GM23338 (cell line): Measurements from ENCODE around the gene CDK5. TPM values are rescaled to one million over a fixed set of nuclear protein-coding genes. Genes with fewer than 3 reads are reported as not detected.
A peak's percentile ranks its signal among the peaks of the same experiment; 100 is the strongest.

Experiments
- ATAC-seq: fragments of 200-7000 bp; cut with Tn5 transposase; 3 replicates; pipeline ENCODE4 v1.9.1; 2020
- DNase-seq: peaks from one replicate; pipeline ENCODE4 v3.0.0-alpha.2; 2015; ENCODE audit warnings: low spot score
- H2AFZ ChIP-seq: fragments of 200-600 bp; sonication (generic); 2 replicates; pipeline ENCODE4 v1.8.0; 2016; ENCODE audit warnings: antibody characterized with exemption, mild to moderate bottlenecking, moderate library complexity
- H3F3A ChIP-seq: fragments of 200-600 bp; sonication (generic); replicated peaks from 2 replicates; pipeline ENCODE4 v1.8.0; 2017; ENCODE audit warnings: antibody characterized with exemption, mixed run types, low read depth
- H3K27ac ChIP-seq: fragments of 200-600 bp; sonication (generic); 2 replicates; pipeline ENCODE4 v1.6.1; 2016; ENCODE audit warnings: low read depth
- H3K27me3 ChIP-seq: fragments of 200-600 bp; sonication (generic); 2 replicates; pipeline ENCODE4 v1.8.0; 2016; ENCODE audit warnings: mild to moderate bottlenecking, mixed run types, moderate library complexity; ENCODE audit not compliant: insufficient read depth
- H3K36me3 ChIP-seq: fragments of 200-600 bp; sonication (generic); 2 replicates; pipeline ENCODE4 v1.8.0; 2016; ENCODE audit warnings: mild to moderate bottlenecking; ENCODE audit not compliant: insufficient read depth
- H3K4me1 ChIP-seq: fragments of 200-600 bp; sonication (generic); 2 replicates; pipeline ENCODE4 v1.8.0; 2016; ENCODE audit warnings: mild to moderate bottlenecking, moderate library complexity; ENCODE audit not compliant: insufficient read depth
- H3K4me2 ChIP-seq: fragments of 200-600 bp; sonication (generic); 2 replicates; pipeline ENCODE4 v1.7.1; 2017; ENCODE audit warnings: mixed run types
- H3K4me3 ChIP-seq: fragments of 200-600 bp; sonication (generic); 2 replicates; pipeline ENCODE4 v1.6.1; 2016; ENCODE audit warnings: mixed run types
- H3K79me2 ChIP-seq: fragments of 200-600 bp; sonication (generic); replicated peaks from 2 replicates; pipeline ENCODE4 v1.8.0; 2017; ENCODE audit warnings: mild to moderate bottlenecking; ENCODE audit not compliant: insufficient read depth
- H3K9me2 ChIP-seq: fragments of 200-600 bp; sonication (generic); 2 replicates; pipeline ENCODE4 v1.8.0; 2017; ENCODE audit not compliant: insufficient read depth
- H4K20me1 ChIP-seq: fragments of 200-600 bp; sonication (generic); replicated peaks from 2 replicates; pipeline ENCODE4 v1.8.0; 2017; ENCODE audit warnings: mild to moderate bottlenecking; ENCODE audit not compliant: insufficient read depth
- H3K27ac Mint-ChIP-seq: 2 replicates; pipeline ENCODE4 v1.8.0; 2020; ENCODE audit warnings: inconsistent platforms, mild to moderate bottlenecking, moderate library complexity, mixed read lengths
- H3K27me3 Mint-ChIP-seq: 3 replicates; pipeline ENCODE4 v1.8.0; 2022; ENCODE audit warnings: low read depth, mild to moderate bottlenecking, moderate library complexity, mixed read lengths, inconsistent platforms; ENCODE audit not compliant: insufficient read depth, poor library complexity
- H3K36me3 Mint-ChIP-seq: 3 replicates; pipeline ENCODE4 v1.8.0; 2021; ENCODE audit warnings: low read depth, mild to moderate bottlenecking, inconsistent platforms, moderate library complexity, mixed read lengths
- H3K4me1 Mint-ChIP-seq: 3 replicates; pipeline ENCODE4 v1.8.0; 2020; ENCODE audit warnings: mild to moderate bottlenecking, inconsistent platforms, mixed read lengths
- H3K4me3 Mint-ChIP-seq: 3 replicates; pipeline ENCODE4 v1.8.0; 2021; ENCODE audit warnings: moderate library complexity, mild to moderate bottlenecking, inconsistent platforms, mixed read lengths
- H3K9me3 Mint-ChIP-seq: 3 replicates; pipeline ENCODE4 v1.8.0; 2020; ENCODE audit warnings: moderate library complexity, mild to moderate bottlenecking, inconsistent platforms, mixed read lengths
- EZH2 ChIP-seq: fragments of 200-600 bp; sonication (generic); IDR thresholded peaks from one replicate; pipeline ENCODE4 v1.8.0; 2017; ENCODE audit warnings: antibody characterized with exemption, mild to moderate bottlenecking, low read depth; ENCODE audit not compliant: unreplicated experiment
- EZH2phosphoT487 ChIP-seq: fragments of 200-600 bp; sonication (generic); IDR thresholded peaks from one replicate; pipeline ENCODE4 v1.8.1; 2018; ENCODE audit warnings: antibody characterized with exemption; ENCODE audit not compliant: unreplicated experiment
- JUNB ChIP-seq: IDR thresholded peaks from one replicate; pipeline ENCODE4 v1.6.1; 2016; ENCODE audit warnings: antibody characterized with exemption; ENCODE audit not compliant: unreplicated experiment
- NANOG ChIP-seq: IDR thresholded peaks from 2 replicates; pipeline ENCODE4 v1.6.1; 2016; ENCODE audit warnings: antibody characterized with exemption, borderline replicate concordance
- STAT1 ChIP-seq: IDR thresholded peaks from one replicate; pipeline ENCODE4 v1.6.1; 2016; ENCODE audit warnings: antibody characterized with exemption; ENCODE audit not compliant: unreplicated experiment
- ZNF114 ChIP-seq: fragments of 250-450 bp; sonication (Bioruptor Pico); IDR thresholded peaks from 2 replicates; pipeline ENCODE4 v1.5.0; 2020; ENCODE audit warnings: mild to moderate bottlenecking, moderate library complexity
- ZNF331 ChIP-seq: fragments of 250-450 bp; sonication (Bioruptor Pico); IDR thresholded peaks from 2 replicates; pipeline ENCODE4 v1.5.0; 2020; ENCODE audit warnings: low read depth, mild to moderate bottlenecking, moderate library complexity
- polyA plus RNA-seq: library from polyadenylated mRNA; unstranded; fragments of >200 nt; fragmentation: Nextera tagmentation; extraction: Ambion mirVana; gene quantifications from 2 replicates; pipeline ENCODE4 v1.2.1, GENCODE V29; 2016
- total RNA-seq: library from RNA; depleted of rRNA; stranded (reverse); fragments of >200 nt; shearing (Covaris generic); gene quantifications from 2 replicates; pipeline ENCODE4 v1.2.3, GENCODE V29; 2014
- TF ChIP-seq, protein P1 (sequence below): IDR thresholded peaks from 2 replicates; pipeline ENCODE4 v1.6.1; 2016; ENCODE audit warnings: antibody characterized with exemption
- TF ChIP-seq, protein P2 (sequence below): fragments of 250-450 bp; sonication (Bioruptor Pico); IDR thresholded peaks from 2 replicates; pipeline ENCODE4 v1.5.0; 2020; ENCODE audit warnings: mild to moderate bottlenecking, moderate library complexity
- TF ChIP-seq, protein P3 (sequence below), 2 experiments: fragments of 200-600 bp in 1 of 2; sonication (generic) in 1 of 2; conservative IDR thresholded peaks; 2 replicates each; pipeline versions ENCODE4 v1.5.1 to v1.6.1; 2016 to 2017; ENCODE audit warnings: antibody characterized with exemption in 2 of 2, low read depth in 2 of 2, mild to moderate bottlenecking in 2 of 2, moderate library complexity in 1 of 2

CDK5 gene
- total and polyA plus RNA-seq, 2 experiments from 2014 or later, result 19.8 to 27.1 TPM

DNA sequence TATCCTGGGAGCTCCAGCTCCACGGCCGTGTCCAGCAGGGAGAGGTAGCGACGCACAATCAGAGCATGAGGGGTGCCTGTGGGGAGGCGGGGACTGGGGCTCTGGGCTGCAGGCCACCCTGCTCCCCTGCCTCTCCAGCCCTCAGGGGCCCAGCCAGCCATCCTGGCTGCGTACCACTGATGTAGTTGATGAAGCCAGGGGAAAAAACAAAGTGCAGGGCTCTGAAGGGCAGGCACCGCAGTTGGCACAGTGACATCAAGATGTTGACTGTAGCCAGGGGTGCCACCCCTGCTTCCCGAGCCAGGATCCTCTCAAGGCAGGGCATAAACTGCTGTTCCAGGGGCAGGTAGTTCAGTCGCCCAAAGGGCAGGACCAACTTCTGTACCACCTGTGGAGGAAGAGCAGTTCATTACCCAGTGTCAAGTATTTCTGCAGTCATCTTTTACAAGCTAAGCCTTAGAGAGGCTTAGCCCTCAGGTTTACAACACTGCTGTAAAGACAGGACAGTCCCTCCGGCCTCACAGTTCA lies 20.1 kb upstream of the CDK5 start:
- H3K27me3 Mint-ChIP-seq, result peaks cover 21% of the 10 kb centered on the region
- no peak overlapping the region for H3K4me3 ChIP-seq
- H4K20me1 ChIP-seq, result peaks cover 12% of the 10 kb centered on the region
- H3K27ac ChIP-seq, result no peak overlapping the region
- H3K4me3 Mint-ChIP-seq, result peak overlapping the region; percentile 28; the same call in 1 of the 3 replicates
- H3K27ac Mint-ChIP-seq, result no peak overlapping the region
- DNase-seq, result no peak
- no peaks in the 10 kb centered on the region for H3K9me2 ChIP-seq
- H2AFZ ChIP-seq, result no peak overlapping the region
- no peaks in the 10 kb centered on the region for H3K27me3 ChIP-seq
- peaks cover 6% of the 10 kb centered on the region; the same call in 1 of the 2 replicates for H3K79me2 ChIP-seq
- peaks cover 36% of the 10 kb centered on the region for H3K4me1 Mint-ChIP-seq
- peaks cover 2% of the 10 kb centered on the region; the same call in 1 of the 2 replicates for H3K36me3 ChIP-seq
- peaks cover 28% of the 10 kb centered on the region for H3K36me3 Mint-ChIP-seq
- no peak for TF ChIP-seq EZH2
- TF ChIP-seq NANOG, result no peak
- no peak for TF ChIP-seq ZNF114 (CRISPR knock-in tag)
- TF ChIP-seq, protein P1, sequence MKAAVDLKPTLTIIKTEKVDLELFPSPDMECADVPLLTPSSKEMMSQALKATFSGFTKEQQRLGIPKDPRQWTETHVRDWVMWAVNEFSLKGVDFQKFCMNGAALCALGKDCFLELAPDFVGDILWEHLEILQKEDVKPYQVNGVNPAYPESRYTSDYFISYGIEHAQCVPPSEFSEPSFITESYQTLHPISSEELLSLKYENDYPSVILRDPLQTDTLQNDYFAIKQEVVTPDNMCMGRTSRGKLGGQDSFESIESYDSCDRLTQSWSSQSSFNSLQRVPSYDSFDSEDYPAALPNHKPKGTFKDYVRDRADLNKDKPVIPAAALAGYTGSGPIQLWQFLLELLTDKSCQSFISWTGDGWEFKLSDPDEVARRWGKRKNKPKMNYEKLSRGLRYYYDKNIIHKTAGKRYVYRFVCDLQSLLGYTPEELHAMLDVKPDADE, result no peak
- TF ChIP-seq JUNB, result no peak
- TF ChIP-seq, protein P2, sequence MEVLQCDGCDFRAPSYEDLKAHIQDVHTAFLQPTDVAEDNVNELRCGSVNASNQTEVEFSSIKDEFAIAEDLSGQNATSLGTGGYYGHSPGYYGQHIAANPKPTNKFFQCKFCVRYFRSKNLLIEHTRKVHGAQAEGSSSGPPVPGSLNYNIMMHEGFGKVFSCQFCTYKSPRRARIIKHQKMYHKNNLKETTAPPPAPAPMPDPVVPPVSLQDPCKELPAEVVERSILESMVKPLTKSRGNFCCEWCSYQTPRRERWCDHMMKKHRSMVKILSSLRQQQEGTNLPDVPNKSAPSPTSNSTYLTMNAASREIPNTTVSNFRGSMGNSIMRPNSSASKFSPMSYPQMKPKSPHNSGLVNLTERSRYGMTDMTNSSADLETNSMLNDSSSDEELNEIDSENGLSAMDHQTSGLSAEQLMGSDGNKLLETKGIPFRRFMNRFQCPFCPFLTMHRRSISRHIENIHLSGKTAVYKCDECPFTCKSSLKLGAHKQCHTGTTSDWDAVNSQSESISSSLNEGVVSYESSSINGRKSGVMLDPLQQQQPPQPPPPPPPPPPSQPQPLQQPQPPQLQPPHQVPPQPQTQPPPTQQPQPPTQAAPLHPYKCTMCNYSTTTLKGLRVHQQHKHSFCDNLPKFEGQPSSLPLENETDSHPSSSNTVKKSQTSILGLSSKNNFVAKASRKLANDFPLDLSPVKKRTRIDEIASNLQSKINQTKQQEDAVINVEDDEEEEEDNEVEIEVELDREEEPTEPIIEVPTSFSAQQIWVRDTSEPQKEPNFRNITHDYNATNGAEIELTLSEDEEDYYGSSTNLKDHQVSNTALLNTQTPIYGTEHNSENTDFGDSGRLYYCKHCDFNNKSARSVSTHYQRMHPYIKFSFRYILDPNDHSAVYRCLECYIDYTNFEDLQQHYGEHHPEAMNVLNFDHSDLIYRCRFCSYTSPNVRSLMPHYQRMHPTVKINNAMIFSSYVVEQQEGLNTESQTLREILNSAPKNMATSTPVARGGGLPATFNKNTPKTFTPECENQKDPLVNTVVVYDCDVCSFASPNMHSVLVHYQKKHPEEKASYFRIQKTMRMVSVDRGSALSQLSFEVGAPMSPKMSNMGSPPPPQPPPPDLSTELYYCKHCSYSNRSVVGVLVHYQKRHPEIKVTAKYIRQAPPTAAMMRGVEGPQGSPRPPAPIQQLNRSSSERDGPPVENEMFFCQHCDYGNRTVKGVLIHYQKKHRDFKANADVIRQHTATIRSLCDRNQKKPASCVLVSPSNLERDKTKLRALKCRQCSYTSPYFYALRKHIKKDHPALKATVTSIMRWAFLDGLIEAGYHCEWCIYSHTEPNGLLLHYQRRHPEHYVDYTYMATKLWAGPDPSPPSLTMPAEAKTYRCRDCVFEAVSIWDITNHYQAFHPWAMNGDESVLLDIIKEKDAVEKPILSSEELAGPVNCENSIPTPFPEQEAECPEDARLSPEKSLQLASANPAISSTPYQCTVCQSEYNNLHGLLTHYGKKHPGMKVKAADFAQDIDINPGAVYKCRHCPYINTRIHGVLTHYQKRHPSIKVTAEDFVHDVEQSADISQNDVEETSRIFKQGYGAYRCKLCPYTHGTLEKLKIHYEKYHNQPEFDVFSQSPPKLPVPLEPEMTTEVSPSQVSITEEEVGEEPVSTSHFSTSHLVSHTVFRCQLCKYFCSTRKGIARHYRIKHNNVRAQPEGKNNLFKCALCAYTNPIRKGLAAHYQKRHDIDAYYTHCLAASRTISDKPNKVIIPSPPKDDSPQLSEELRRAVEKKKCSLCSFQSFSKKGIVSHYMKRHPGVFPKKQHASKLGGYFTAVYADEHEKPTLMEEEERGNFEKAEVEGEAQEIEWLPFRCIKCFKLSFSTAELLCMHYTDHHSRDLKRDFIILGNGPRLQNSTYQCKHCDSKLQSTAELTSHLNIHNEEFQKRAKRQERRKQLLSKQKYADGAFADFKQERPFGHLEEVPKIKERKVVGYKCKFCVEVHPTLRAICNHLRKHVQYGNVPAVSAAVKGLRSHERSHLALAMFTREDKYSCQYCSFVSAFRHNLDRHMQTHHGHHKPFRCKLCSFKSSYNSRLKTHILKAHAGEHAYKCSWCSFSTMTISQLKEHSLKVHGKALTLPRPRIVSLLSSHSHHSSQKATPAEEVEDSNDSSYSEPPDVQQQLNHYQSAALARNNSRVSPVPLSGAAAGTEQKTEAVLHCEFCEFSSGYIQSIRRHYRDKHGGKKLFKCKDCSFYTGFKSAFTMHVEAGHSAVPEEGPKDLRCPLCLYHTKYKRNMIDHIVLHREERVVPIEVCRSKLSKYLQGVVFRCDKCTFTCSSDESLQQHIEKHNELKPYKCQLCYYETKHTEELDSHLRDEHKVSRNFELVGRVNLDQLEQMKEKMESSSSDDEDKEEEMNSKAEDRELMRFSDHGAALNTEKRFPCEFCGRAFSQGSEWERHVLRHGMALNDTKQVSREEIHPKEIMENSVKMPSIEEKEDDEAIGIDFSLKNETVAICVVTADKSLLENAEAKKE (CRISPR knock-in tag), result no peak
- TF ChIP-seq, protein P3, sequence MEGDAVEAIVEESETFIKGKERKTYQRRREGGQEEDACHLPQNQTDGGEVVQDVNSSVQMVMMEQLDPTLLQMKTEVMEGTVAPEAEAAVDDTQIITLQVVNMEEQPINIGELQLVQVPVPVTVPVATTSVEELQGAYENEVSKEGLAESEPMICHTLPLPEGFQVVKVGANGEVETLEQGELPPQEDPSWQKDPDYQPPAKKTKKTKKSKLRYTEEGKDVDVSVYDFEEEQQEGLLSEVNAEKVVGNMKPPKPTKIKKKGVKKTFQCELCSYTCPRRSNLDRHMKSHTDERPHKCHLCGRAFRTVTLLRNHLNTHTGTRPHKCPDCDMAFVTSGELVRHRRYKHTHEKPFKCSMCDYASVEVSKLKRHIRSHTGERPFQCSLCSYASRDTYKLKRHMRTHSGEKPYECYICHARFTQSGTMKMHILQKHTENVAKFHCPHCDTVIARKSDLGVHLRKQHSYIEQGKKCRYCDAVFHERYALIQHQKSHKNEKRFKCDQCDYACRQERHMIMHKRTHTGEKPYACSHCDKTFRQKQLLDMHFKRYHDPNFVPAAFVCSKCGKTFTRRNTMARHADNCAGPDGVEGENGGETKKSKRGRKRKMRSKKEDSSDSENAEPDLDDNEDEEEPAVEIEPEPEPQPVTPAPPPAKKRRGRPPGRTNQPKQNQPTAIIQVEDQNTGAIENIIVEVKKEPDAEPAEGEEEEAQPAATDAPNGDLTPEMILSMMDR (conservative IDR thresholded peaks at IDR 0.05; ENCODE audit: low read depth in 2 of 2), result no peak
- no peak for TF ChIP-seq ZNF331
- no peak for TF ChIP-seq EZH2phosphoT487
- TF ChIP-seq STAT1, result no peak
- peaks cover 25% of the 10 kb centered on the region for H3K4me1 ChIP-seq
- 0 out of 2 replicates have a peak, but pooled peaks cover 15% of the 10 kb centered on the region for H3F3A ChIP-seq
- H3K4me2 ChIP-seq, result no peak overlapping the region
- H3K9me3 Mint-ChIP-seq, result peaks cover 2% of the 10 kb centered on the region; the same call in 1 of the 3 replicates
- ATAC-seq, result no peak
